Stimulated activated CD4-positive, alpha-beta T cell treated with anti-CD3 and anti-CD28 coated beads, TNF-alpha, amount 100 ng/mL, for 4 hours (primary cell): ENCODE data around the gene WDR76.
"Not testable (repeated sequence)": the region's sequence is repeated elsewhere in the genome, so short reads cannot be mapped to it uniquely, and the experiment has no call there.

Experiments used
- DNase-seq, 3 experiments: peaks; one replicate each; pipeline ENCODE4 v3.0.0-alpha.2; 2020; ENCODE audit warnings: low read depth in 3 of 3

The WDR76 gene

GRCh38 chr15:43821505-43821904 is 5.3 kb upstream of the WDR76 start:
- DNase-seq: no peak

GRCh38 chr15:43824302-43825246 is 2.2 kb upstream of the WDR76 start, which contains the start of gene MFAP1:
TSS of gene MFAP1 (minus strand) at chr15:43824690. CDS start at chr15:43824569, 121 bp downstream.
- peak; percentile 73 to 86 (median 82) for DNase-seq

GRCh38 chr15:43825305-43825704 is 1.5 kb upstream of the WDR76 start:
- not testable (repeated sequence) for DNase-seq

GRCh38 chr15:43826029-43826507 is 734 bp upstream of the WDR76 start:
- no peak for DNase-seq

GRCh38 chr15:43828061-43828657 is 1.4 kb downstream of the WDR76 start:
- no peak for DNase-seq

GRCh38 chr15:43829951-43830540 is 3.2 kb downstream of the WDR76 start:
- not testable (repeated sequence) for DNase-seq

- not testable (repeated sequence) for DNase-seq
These were observed 4.0 kb downstream of the WDR76 start for GRCh38 chr15:43830691-43831275.

GRCh38 chr15:43831519-43832052 is 4.8 kb downstream of the WDR76 start:
- not testable (repeated sequence) for DNase-seq

- not testable (repeated sequence) for DNase-seq
These were observed 5.7 kb downstream of the WDR76 start for GRCh38 chr15:43832485-43832884.

GRCh38 chr15:43845421-43845820 is 18.6 kb downstream of the WDR76 start:
- DNase-seq: no peak

- no peak for DNase-seq
These were observed 24.4 kb downstream of the WDR76 start for GRCh38 chr15:43851251-43851650.

GRCh38 chr15:43852607-43853006 is 25.8 kb downstream of the WDR76 start:
- DNase-seq: no peak

- DNase-seq: no peak
These were observed 28.0 kb downstream of the WDR76 start for GRCh38 chr15:43854801-43855200.

- DNase-seq: no peak
These were observed 32.7 kb downstream of the WDR76 start for GRCh38 chr15:43859546-43859945.

- DNase-seq: not testable (repeated sequence)
These were observed 39.8 kb downstream of the WDR76 start for GRCh38 chr15:43866636-43867035.

- no peak for DNase-seq
These were observed 40.3 kb downstream of the WDR76 start for GRCh38 chr15:43867096-43867495.

GRCh38 chr15:43868406-43868805 is 41.6 kb downstream of the WDR76 start:
- no peak for DNase-seq

GRCh38 chr15:43871835-43872234 is 45.0 kb downstream of the WDR76 start:
- no peak for DNase-seq

- no peak for DNase-seq
These were observed 45.7 kb downstream of the WDR76 start for GRCh38 chr15:43872416-43873020.

GRCh38 chr15:43873651-43874050 is 46.8 kb downstream of the WDR76 start:
- no peak for DNase-seq

- no peak for DNase-seq
These were observed 50.1 kb downstream of the WDR76 start for GRCh38 chr15:43876872-43877271.
